ENCODE data around the gene ADK. TPM values are rescaled to one million over a fixed set of nuclear protein-coding genes. Genes with fewer than 3 reads are reported as not detected.
"Not testable (repeated sequence)": the region's sequence is repeated elsewhere in the genome, so short reads cannot be mapped to it uniquely, and the experiment has no call there.

Gene ADK
- total RNA-seq, 2 donors from 2014 or later = 34.7 to 36.8 TPM

- H3K4me3 Mint-ChIP-seq = no peak overlapping the region
- no peak overlapping the region for H3K27ac Mint-ChIP-seq
- no peak for DNase-seq
- no peak for ATAC-seq
- no peaks in the 10 kb centered on the region for H3K27me3 Mint-ChIP-seq
- H3K4me1 Mint-ChIP-seq = peaks cover 18% of the 10 kb centered on the region
- H3K36me3 Mint-ChIP-seq (ENCODE audit: low read depth) = peaks cover 2% of the 10 kb centered on the region
- H3K9me3 ChIP-seq (ENCODE audit: control insufficient read depth, low read length, poor library complexity, severe bottlenecking) = no peaks in the 10 kb centered on the region
Measured at GRCh38 chr10:74207691-74208480, 56.9 kb downstream of the ADK start.

DNA sequence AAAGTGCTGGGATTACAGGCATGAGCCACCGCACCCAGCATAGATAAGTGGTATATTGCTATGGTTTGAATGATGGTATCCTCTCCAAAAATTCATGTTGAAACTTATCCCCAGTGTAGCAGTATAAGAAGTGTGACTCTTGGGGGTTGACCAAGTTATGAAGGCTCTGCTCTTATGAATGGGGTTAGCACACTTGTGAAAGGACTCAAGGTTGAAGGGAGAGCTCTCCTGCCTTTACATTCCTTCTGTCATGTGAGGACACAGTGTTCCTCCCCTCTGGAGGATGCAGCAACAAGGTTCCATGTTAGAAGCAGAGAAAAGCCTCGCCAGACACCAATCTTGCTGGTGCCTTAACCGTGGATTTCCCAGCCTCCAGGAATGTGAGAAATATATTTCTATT is 58.0 kb downstream of the ADK start:
- ATAC-seq = no peak
- Mint-ChIP-seq H3K27ac (no peak overlapping the region), H3K27me3 (no peaks in the 10 kb centered on the region), H3K4me3 (no peak overlapping the region), H3K36me3 (ENCODE audit: low read depth) (peaks cover 2% of the 10 kb centered on the region), H3K4me1 (peaks cover 21% of the 10 kb centered on the region)
- no peak for DNase-seq
- no peaks in the 10 kb centered on the region for H3K9me3 ChIP-seq (ENCODE audit: control insufficient read depth, low read length, poor library complexity, severe bottlenecking)

GRCh38 chr10:74213019-74213418 is 62.0 kb downstream of the ADK start:
- Mint-ChIP-seq H3K36me3 (ENCODE audit: low read depth) (peaks cover 2% of the 10 kb centered on the region), H3K27me3 (no peaks in the 10 kb centered on the region), H3K4me1 (peaks cover 16% of the 10 kb centered on the region), H3K27ac (peak overlapping the region; percentile 32), H3K4me3 (no peak overlapping the region)
- DNase-seq = no peak
- no peaks in the 10 kb centered on the region for H3K9me3 ChIP-seq (ENCODE audit: control insufficient read depth, low read length, poor library complexity, severe bottlenecking)
- ATAC-seq = no peak

DNA sequence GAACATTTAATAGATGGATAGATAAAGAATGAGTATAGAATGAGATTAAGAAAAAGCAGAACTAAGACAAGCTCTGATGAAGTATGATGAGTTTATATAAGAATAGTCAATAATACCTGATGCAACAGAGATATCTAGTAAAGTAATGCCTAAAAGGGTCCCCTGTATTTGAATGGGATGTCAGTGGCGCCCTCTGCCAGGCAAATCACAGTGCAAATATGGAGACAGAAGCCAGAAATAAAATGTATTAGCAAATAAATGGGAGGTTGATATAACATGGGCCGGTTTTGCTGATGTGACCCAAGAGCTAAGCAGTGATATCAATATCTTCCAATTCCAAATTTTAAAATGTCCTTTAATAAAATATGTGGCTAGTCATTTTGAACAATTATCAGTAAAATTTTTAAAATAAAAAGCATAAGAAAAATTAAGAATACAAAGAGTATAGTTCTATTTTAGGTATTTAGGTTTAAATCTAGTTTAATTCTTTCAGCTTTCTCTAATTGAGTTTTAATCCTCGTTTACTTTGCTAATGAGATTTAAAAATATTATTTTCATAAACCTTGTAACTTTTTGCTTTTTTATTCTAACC is 62.6 kb downstream of the ADK start:
- Mint-ChIP-seq H3K27ac (peak overlapping the region; percentile 32), H3K4me3 (no peak overlapping the region), H3K4me1 (peaks cover 16% of the 10 kb centered on the region), H3K36me3 (ENCODE audit: low read depth) (peaks cover 2% of the 10 kb centered on the region), H3K27me3 (no peaks in the 10 kb centered on the region)
- ATAC-seq (peak; percentile 72), DNase-seq (peak in 2 of 3 donors; percentile 15 to 25)
- H3K9me3 ChIP-seq (ENCODE audit: control insufficient read depth, low read length, poor library complexity, severe bottlenecking) = no peaks in the 10 kb centered on the region

- DNase-seq; H3K27ac Mint-ChIP-seq; H3K9me3 ChIP-seq (ENCODE audit: control insufficient read depth, low read length, poor library complexity, severe bottlenecking); H3K4me3 Mint-ChIP-seq; ATAC-seq; H3K36me3 Mint-ChIP-seq (ENCODE audit: low read depth); H3K27me3 Mint-ChIP-seq: not testable (repeated sequence)
- peaks cover 11% of the 10 kb centered on the region for H3K4me1 Mint-ChIP-seq
Measured at GRCh38 chr10:74217110-74217509, 66.1 kb downstream of the ADK start.

DNA sequence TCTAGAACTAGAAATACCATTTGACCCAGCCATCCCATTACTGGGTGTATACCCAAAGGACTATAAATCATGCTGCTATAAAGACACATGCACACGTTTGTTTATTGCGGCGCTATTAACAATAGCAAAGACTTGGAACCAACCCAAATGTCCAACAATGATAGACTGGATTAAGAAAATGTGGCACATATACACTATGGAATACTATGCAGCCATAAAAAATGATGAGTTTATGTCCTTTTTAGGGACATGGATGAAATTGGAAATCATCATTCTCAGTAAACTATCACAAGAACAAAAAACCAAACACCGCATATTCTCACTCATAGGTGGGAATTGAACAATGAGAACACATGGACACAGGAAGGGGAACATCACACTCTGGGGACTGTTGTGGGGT is 71.4 kb downstream of the ADK start:
- not testable (repeated sequence) for H3K27me3 Mint-ChIP-seq; H3K4me3 Mint-ChIP-seq; H3K36me3 Mint-ChIP-seq (ENCODE audit: low read depth); DNase-seq; ATAC-seq; H3K4me1 Mint-ChIP-seq; H3K9me3 ChIP-seq (ENCODE audit: control insufficient read depth, low read length, poor library complexity, severe bottlenecking); H3K27ac Mint-ChIP-seq

DNA sequence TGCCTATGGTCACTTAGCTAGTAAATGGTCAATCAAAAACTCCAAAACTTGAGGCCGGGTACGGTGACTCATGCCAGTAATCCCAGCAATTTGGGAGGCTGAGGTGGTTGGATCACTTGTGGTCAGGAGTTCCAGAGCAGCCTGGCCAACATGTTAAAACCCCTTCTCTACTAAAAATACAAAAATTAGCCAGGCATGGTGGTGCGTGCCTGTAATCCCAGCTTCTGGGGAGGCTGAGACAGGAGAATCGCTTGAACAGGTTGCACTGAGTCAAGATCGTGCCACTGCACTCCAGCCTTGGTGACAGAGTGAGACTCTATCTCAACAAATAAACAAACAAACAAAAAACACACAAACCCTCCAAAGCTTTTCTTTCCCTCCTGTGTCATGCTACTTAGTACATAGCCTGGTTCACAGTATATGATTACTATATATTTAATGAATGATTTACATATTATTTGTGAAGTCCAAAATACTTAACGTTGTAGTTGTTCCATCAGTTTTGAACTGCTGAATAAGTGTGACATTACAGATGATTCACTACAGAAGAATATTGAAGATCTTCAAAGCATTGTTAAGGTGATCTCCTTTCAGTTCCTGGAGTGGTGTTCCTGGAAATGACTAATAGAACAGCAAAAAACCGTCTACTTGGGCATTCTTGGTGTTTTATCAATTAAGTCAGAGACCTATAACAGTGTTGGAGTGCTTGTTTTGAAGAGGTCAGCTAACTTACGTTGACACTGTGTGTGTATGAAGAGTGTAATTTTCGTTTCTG is 72.9 kb downstream of the ADK start:
- ATAC-seq (peak; percentile 26), DNase-seq (no peak)
- Mint-ChIP-seq H3K27ac (peak overlapping the region; percentile 79), H3K4me1 (peaks cover 14% of the 10 kb centered on the region), H3K27me3 (no peaks in the 10 kb centered on the region), H3K4me3 (no peak overlapping the region), H3K36me3 (ENCODE audit: low read depth) (no peaks in the 10 kb centered on the region)
- H3K9me3 ChIP-seq (ENCODE audit: control insufficient read depth, low read length, poor library complexity, severe bottlenecking) = no peaks in the 10 kb centered on the region

GRCh38 chr10:74227697-74228424 is 76.8 kb downstream of the ADK start:
- H3K27me3 Mint-ChIP-seq = no peaks in the 10 kb centered on the region
- peaks cover 17% of the 10 kb centered on the region for H3K4me1 Mint-ChIP-seq
- ATAC-seq (peak; percentile 79), DNase-seq (no peak)
- peak overlapping the region; percentile 94 for H3K27ac Mint-ChIP-seq
- no peaks in the 10 kb centered on the region for H3K36me3 Mint-ChIP-seq (ENCODE audit: low read depth)
- H3K4me3 Mint-ChIP-seq = peak overlapping the region; percentile 71
- no peaks in the 10 kb centered on the region for H3K9me3 ChIP-seq (ENCODE audit: control insufficient read depth, low read length, poor library complexity, severe bottlenecking)

- Mint-ChIP-seq H3K36me3 (ENCODE audit: low read depth) (no peaks in the 10 kb centered on the region), H3K27me3 (no peaks in the 10 kb centered on the region), H3K4me3 (no peak overlapping the region), H3K27ac (peak overlapping the region; percentile 27), H3K4me1 (peaks cover 17% of the 10 kb centered on the region)
- DNase-seq (no peak), ATAC-seq (no peak)
- no peaks in the 10 kb centered on the region for H3K9me3 ChIP-seq (ENCODE audit: control insufficient read depth, low read length, poor library complexity, severe bottlenecking)
Measured at GRCh38 chr10:74231375-74231774, 80.4 kb downstream of the ADK start.

DNA sequence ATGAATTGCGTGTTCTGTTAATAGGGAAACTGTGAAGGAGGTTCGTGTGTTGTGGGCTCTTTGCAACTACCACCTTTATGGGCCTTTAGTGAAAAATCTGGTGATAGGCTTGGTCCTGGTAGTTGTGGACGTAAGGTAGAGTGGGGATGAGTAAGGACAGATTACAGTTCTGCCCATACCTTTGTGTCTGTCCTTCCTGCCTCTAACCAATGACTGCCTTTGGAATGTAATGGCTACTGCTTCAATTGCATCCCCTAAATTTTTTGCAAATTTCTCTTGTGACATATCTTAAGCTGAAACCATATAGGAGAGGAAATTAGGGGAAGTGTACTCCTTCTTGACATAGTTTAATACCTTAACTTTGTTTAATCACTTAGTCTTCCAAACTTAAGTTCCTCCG is 82.3 kb downstream of the ADK start:
- H3K36me3 Mint-ChIP-seq (ENCODE audit: low read depth) = no peaks in the 10 kb centered on the region
- DNase-seq (no peak), ATAC-seq (no peak)
- H3K4me1 Mint-ChIP-seq = peaks cover 10% of the 10 kb centered on the region
- no peaks in the 10 kb centered on the region for H3K9me3 ChIP-seq (ENCODE audit: control insufficient read depth, low read length, poor library complexity, severe bottlenecking)
- no peak overlapping the region for H3K27ac Mint-ChIP-seq
- no peaks in the 10 kb centered on the region for H3K27me3 Mint-ChIP-seq
- H3K4me3 Mint-ChIP-seq = no peak overlapping the region

GRCh38 chr10:74234569-74234968 is 83.5 kb downstream of the ADK start:
- ATAC-seq = no peak
- H3K27ac Mint-ChIP-seq = peak overlapping the region; percentile 29
- no peaks in the 10 kb centered on the region for H3K36me3 Mint-ChIP-seq (ENCODE audit: low read depth)
- no peaks in the 10 kb centered on the region for H3K9me3 ChIP-seq (ENCODE audit: control insufficient read depth, low read length, poor library complexity, severe bottlenecking)
- H3K4me1 Mint-ChIP-seq = peaks cover 9% of the 10 kb centered on the region
- no peaks in the 10 kb centered on the region for H3K27me3 Mint-ChIP-seq
- no peak overlapping the region for H3K4me3 Mint-ChIP-seq
- DNase-seq = no peak

DNA sequence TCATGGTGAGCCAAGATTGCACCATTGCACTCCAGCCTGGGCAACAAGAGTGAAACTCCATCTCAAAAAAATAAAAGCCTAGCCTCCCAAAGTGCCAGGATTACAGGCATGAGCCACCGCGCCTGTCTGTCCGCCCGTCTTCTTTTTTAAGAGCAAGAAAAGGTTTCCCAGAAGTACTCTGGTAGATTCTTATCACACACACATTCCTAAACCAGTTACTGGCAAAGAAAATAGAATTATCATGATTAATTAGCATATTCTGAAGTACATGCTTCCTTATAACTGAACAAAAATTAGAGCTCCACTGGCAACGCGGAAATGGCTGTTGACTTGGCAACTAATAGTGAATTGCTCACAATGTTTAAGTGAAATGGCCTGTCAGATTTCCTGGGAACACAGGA is 87.0 kb downstream of the ADK start:
- DNase-seq (no peak), ATAC-seq (no peak)
- Mint-ChIP-seq H3K27me3 (no peaks in the 10 kb centered on the region), H3K4me3 (no peak overlapping the region), H3K36me3 (ENCODE audit: low read depth) (peaks cover 2% of the 10 kb centered on the region), H3K4me1 (peaks cover 12% of the 10 kb centered on the region), H3K27ac (no peak overlapping the region)
- H3K9me3 ChIP-seq (ENCODE audit: control insufficient read depth, low read length, poor library complexity, severe bottlenecking) = no peaks in the 10 kb centered on the region

GRCh38 chr10:74238516-74238915 is 87.5 kb downstream of the ADK start:
- H3K27me3 Mint-ChIP-seq = no peaks in the 10 kb centered on the region
- no peaks in the 10 kb centered on the region for H3K9me3 ChIP-seq (ENCODE audit: control insufficient read depth, low read length, poor library complexity, severe bottlenecking)
- H3K4me1 Mint-ChIP-seq = peaks cover 12% of the 10 kb centered on the region
- DNase-seq = no peak
- ATAC-seq = no peak
- peak overlapping the region; percentile 51 for H3K27ac Mint-ChIP-seq
- H3K36me3 Mint-ChIP-seq (ENCODE audit: low read depth) = peaks cover 2% of the 10 kb centered on the region
- no peak overlapping the region for H3K4me3 Mint-ChIP-seq

Measured in T-helper 17 cell (primary cell).